ENCODE measurements around the gene WDR18.

DNA sequence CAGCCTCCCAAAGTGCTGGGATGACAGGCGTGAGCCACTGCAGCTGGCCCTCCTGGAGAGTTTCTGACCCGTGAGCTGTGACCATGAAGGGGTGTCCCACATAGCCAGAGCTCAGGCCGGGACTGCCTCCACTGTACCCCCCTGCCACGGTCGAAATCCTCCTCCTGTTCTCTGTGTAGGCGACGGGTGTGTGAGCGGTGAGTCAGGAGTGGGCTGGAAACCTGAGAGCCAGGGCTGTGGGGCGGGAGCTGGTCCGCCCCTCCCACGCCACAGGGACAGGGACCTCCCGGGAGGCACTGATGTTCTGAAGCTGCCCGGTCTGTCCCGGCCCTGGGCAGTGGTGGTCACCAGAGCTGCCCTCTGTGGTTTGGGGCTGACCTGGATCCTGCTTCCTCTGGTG lies 3.9 kb downstream of the WDR18 start:
- TF ChIP-seq, protein P1, sequence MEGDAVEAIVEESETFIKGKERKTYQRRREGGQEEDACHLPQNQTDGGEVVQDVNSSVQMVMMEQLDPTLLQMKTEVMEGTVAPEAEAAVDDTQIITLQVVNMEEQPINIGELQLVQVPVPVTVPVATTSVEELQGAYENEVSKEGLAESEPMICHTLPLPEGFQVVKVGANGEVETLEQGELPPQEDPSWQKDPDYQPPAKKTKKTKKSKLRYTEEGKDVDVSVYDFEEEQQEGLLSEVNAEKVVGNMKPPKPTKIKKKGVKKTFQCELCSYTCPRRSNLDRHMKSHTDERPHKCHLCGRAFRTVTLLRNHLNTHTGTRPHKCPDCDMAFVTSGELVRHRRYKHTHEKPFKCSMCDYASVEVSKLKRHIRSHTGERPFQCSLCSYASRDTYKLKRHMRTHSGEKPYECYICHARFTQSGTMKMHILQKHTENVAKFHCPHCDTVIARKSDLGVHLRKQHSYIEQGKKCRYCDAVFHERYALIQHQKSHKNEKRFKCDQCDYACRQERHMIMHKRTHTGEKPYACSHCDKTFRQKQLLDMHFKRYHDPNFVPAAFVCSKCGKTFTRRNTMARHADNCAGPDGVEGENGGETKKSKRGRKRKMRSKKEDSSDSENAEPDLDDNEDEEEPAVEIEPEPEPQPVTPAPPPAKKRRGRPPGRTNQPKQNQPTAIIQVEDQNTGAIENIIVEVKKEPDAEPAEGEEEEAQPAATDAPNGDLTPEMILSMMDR (IDR thresholded peaks at IDR 0.05): no peak
- TF ChIP-seq POLR2A (IDR thresholded peaks at IDR 0.05): no peak
- TF ChIP-seq POLR2AphosphoS5 (IDR thresholded peaks at IDR 0.05; ENCODE audit: insufficient read depth in 1 of 2, low read depth in 1 of 2): no peak

Measured in vagina (tissue), 2 donors.